T47D (cell line): Measurements from ENCODE around the gene LENG9.

Source experiments
- DNase-seq, 2 experiments: peaks; one replicate each; pipeline versions ENCODE4 v3.0.0 to v3.0.0-alpha.2; 2011 to 2012; ENCODE audit warnings: low read depth in 1 of 2, low spot score in 1 of 2
- JUND ChIP-seq: IDR thresholded peaks from 2 replicates; pipeline ENCODE4 v1.6.1; 2012; ENCODE audit warnings: low read depth
- in situ Hi-C: cut with HindIII; loops from 2 replicates; pipeline ENCODE4 v1.10.0; 2016; ENCODE audit warnings: low sequenced_read_pairs, low pct_unique_long_range_greater_than_20kb

The LENG9 gene

DNA sequence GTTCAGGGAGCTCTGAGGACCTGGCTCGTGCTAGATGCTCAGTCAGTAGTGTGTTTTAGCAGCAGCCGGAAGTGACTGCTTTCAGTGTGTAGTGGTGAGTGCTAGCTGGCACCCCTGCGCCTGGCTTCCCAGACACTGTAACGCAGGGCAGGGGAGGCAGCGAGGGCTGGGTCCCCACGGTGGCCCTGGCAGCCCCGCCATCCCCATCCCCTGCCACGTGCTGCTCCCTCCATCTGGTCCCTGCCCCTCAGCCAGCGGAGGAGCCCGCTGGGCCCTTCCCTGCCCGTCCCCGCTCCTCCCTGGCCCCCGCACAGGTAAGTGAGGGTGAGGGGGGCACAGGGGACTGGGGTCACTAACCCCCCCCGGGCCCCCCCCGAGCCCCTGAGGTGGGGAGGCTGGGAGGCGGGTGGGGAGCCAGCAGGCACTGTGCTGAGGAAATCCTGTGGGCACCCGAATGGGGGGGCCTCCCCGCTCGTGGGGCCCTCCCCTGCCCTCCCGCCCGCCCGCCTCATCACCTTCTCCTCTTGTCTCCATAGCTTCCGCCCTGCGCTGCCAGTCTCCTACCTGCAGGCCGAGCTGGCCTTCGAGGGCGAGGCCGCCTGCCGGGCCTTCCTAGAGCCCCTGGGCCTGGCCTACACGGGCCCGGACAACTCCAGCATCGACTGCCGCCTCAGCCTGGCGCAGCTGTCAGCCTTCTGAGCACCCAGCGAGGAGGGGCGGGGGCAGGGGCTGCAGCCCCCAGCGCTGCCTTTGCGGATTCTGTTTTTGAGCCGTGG lies 3.2 kb downstream of the LENG9 start:
- DNase-seq: no peak
- TF ChIP-seq JUND: no peak
- in situ Hi-C loops: no loop called here

DNA sequence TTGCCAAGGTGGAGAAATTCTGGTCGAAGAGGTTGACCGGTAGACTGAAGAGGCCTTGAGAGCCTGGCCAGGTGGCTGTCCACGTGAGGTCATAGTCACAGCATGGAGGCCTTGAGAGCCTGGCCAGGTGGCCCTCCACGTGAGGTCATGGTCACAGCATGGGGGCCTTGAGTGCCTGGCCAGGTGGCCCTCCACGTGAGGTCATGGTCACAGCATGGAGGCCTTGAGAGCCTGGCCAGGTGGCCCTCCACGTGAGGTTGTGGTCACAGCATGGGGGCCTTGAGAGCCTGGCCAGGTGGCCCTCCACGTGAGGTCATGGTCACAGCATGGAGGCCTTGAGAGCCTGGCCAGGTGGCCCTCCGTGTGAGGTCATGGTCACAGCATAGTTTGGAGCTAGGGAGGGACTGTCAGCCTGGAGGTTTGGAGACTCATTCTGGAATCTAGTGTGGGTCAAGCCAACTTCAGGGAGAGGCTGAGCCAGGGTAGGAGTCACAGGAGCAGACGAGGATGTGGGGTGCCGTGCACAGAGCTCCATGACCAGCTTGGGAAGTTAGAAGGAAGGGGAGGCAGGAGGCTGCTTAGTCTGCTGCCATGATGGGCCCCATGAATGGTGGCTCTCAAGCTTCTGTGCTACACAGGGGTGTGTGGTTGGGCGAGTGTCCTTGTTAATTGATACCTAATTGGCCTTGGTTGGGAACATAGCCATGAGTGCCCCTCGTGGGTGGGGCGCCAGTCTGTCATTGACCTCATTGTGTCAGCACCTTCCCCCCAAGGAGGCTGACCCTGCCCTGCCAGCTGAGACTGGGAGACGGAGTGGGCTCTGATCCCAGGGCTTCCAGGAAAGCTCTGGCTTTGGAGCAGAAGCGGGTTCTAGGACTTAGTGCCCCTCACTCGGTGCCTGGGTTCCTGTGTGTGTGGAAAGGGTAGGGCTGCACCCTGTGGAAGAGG lies 4.0 kb downstream of the LENG9 start:
- in situ Hi-C loops: no loop called here
- DNase-seq: no peak
- no peak for TF ChIP-seq JUND

DNA sequence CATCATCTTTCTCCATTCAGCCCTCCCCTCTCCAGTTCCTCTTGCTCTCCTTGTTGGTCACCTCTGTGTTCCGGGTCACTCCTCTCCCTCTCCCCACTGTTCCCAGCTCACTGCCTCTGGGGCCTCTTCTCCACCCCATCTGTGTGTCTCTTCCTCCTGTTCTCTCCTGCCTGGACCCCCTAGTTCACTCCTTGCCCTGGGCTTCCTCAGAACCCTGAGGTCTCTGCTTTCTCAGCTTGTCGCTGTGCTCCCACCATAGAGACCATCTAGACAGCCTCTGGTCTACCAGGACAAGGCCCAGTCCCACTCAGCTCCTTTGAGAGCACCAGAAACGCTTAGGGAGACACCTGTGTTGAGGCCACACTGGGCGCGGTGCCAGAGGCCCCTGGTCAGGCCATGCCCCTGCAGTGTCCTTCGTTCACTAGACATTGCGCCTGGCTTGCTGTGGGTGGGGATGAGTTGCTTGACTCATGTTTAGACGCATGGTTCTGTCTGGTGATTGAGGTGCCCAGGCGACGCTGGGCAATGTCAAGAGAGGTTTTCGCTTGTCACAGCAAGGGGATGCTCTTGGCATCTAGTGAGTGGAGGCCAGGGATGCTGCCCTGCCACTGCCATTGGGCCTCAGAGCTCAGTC lies 4.8 kb downstream of the LENG9 start:
- in situ Hi-C loops: no loop called here
- DNase-seq: no peak
- TF ChIP-seq JUND: no peak

DNA sequence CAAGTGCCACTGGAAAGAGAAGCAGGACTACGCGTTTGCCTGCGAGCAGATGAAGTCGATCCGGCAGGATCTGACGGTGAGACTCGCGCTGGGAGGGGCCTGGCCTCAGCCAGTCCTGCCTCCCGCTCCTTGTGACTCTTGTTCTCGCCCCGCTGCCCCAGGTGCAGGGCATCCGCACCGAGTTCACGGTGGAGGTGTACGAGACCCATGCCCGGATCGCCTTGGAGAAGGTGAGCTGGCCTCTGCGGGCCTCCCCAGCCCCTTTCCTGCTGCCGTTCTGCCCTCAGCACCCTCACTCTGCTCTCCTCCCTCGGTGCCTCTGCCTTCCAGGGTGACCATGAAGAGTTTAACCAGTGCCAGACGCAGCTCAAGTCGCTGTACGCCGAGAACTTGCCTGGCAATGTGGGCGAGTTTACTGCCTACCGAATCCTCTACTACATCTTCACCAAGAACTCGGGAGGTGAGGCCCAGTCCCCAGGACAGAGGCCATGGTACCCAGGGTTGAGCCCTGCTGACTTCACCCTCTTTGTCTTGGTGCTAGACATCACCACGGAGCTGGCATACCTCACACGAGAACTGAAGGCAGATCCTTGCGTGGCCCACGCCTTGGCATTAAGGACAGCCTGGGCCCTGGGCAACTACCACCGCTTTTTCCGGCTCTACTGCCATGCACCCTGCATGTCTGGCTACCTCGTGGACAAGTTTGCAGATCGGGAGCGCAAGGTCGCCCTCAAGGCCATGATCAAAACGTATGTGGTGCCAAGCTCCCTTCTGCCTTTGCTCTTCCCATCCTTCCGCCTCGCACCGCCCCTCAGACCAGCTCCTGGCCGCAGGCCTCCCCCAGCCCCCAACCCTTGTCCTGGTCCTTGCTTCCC lies 5.6 kb downstream of the LENG9 start:
- TF ChIP-seq JUND: no peak
- in situ Hi-C loops: no loop called here
- no peak for DNase-seq

DNA sequence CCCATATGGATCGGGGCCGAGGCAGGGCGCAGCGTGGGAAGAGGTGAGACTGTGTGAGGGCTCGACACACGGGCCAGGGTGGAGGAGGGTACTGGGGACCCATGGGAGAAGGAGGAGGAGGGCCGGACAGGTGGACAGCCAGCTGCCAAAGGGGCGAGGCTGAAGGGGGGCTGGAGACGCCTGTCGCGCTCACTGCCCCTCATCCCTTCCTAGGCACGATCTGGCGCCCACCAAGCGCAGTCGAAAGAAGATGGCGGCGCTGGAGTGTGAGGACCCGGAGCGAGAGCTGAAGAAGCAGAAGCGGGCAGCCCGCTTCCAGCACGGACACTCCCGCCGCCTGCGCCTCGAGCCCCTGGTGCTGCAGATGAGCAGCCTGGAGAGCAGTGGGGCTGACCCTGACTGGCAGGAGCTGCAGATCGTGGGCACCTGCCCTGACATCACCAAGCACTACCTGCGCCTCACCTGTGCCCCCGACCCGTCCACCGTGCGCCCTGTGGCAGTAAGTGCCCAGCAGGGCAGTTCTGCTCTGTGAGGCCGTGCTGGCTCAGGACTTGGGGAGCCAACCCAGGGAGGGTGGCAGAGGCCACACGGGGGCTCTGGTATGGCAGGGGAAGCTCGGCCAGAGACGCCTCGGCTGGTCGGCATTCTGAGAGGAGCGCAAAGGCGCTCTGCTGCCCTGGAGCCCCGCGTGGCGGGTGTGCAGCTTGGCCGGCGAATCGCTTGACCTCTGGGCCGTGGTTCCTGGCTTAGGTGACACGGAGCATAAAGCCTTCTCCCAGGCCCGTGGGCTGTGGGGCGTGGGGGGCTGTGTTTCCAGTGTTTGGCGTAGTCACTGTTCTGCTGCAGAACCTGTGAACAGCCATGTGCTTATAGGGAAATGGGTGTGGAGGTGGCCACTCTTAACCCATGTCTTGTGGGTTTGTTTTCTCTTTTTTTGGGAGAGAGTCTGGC lies 6.9 kb downstream of the LENG9 start:
- no peak for DNase-seq
- in situ Hi-C loops: no loop called here
- TF ChIP-seq JUND: no peak

DNA sequence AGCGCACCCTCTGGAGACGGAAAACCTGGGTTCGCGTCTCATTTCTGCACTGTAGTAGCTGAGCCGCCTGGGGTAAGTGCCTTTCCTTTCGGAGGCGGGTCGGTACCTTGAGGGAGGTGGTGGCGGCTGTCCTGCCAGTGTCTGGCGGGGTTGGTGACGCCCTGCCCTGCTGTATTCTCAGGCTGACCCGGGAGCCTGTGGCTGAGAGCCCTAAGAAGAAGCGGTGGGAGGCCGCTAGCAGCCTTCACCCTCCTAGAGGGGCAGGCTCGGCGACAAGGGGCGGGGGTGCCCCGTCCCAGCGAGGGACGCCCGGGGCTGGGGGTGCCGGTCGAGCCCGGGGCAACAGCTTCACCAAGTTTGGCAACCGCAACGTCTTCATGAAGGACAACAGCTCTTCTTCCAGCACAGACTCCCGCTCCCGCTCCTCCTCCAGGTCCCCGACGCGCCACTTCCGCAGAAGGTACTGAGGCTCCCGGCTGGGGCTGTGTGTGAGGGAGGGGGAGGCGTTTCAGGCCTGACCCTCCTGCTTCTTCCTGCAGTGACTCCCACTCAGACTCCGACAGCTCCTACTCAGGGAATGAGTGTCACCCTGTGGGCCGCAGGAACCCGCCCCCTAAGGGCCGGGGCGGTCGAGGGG lies 7.7 kb downstream of the LENG9 start:
- no peak for DNase-seq
- no peak for TF ChIP-seq JUND
- in situ Hi-C loops: no loop called here

DNA sequence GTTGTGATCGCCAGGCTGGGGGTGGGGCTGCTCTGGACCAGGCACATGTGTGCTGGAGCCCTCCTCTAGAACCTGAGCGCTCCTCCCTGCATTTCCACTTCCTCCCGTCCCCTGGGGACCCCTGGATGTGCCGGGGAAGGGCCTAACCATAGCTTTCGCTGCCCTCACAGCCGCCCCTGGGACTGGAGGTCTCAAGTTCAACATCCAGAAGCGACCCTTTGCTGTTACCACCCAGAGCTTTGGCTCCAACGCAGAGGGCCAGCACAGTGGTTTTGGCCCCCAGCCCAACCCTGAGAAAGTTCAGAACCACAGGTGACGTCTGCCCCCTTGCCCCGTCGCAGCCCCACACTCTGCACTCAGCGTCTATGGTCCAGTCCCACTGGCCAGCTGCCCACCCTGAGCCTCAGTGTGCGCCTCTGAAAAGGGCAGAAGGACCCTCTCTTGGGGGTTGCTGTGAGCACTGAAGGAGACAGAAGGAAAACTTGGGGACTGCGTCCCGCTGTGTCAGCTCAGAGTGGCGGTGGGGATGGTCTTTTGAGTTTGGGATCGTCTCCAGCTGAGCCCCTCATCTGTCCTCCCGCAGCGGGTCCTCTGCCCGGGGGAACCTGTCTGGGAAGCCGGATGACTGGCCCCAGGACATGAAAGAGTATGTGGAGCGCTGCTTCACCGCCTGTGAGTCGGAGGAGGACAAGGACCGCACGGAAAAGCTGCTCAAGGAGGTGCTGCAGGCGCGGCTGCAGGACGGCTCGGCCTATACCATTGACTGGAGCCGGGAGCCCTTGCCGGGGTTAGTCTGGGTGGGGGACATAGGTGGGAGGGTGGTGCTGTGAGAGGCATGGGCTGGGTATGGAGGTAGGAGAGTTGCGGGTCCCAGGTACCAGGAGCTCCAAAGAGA lies 8.6 kb downstream of the LENG9 start:
- in situ Hi-C loops: no loop called here
- no peak for TF ChIP-seq JUND
- DNase-seq: no peak

DNA sequence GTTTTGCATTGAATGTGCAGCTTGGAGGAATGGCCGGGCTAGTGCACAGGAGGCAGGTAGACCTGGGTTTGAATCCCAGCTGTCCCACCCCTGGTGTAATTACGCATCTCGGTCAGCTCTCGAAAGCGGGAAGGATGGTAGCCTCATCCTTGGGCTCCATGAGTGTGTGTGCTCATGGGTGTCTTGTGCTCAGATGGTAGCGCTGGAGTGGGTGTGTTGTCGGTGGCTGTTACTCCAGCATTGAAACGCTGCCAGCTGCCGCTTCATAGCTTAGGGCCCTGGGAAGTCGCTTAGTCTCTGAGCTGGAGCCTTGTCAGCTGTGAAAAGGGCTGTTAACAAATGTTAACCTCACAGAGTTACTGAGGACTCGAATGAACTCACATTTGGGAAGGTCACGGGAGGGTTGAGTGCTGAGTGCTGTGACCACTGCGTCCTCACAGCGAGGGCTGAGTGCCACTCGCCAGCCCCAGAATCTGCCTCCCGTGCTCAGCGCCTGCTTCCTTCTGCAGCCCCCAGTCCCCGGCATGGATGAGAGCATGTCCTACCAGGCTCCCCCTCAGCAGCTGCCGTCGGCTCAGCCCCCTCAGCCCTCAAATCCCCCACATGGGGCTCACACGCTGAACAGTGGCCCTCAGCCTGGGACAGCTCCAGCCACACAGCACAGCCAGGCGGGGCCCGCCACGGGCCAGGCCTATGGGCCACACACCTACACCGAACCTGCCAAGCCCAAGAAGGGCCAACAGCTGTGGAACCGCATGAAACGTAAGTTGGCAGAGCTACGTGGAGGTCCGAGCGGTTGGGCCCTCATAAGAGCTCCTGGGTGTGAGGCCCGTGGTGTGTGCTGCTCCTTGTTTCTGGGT lies 9.4 kb downstream of the LENG9 start:
- no peak for DNase-seq
- in situ Hi-C loops: no loop called here
- no peak for TF ChIP-seq JUND

DNA sequence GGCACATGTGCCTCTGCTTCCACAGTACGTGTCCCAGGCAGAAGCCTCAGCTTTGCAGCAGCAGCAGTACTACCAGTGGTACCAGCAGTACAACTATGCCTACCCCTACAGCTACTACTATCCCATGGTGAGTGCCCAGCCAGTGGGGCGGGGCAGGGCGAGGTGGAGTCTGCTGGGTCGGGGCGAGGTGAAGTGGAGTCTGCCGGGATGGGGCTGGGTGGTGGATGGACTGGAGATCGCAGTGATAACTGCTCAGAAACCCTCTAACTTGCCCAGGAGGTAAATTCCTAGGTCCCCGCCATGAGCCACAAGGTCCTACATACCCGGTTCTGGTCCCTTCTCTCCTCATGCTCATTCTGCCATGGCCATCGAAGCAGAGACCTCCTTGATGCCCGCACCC lies 11.0 kb downstream of the LENG9 start:
- TF ChIP-seq JUND: no peak
- in situ Hi-C loops: no loop called here
- no peak for DNase-seq

DNA sequence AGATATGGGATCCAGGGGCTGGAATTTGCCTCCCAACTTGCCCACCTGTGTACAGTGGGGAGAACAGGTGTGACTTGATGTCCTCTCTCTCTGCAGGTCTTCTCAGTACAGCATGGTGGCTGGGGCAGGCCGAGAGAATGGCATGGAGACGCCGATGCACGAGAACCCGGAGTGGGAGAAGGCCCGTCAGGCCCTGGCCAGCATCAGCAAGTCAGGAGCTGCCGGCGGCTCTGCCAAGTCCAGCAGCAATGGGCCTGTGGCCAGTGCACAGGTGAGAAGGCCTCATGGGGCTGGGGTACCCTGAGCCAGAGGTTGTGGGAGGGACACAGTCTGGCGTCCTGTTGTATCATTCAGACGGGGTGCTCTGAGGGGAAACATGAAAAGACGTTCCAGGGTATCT lies 11.6 kb downstream of the LENG9 start:
- TF ChIP-seq JUND: no peak
- no peak for DNase-seq
- in situ Hi-C loops: no loop called here
